GM12872 (cell line): Measurements from ENCODE around the gene TIMM9.

ENCODE experiments used
- CTCF ChIP-seq: IDR thresholded peaks from 3 replicates; pipeline ENCODE4 v1.5.1; 2011; ENCODE audit warnings: low read depth, mild to moderate bottlenecking, low read length, moderate library complexity; ENCODE audit not compliant: insufficient read depth

Gene TIMM9

GRCh38 chr14:58397156-58397555, 30.2 kb downstream of the TIMM9 start:
- no peak for TF ChIP-seq CTCF

DNA sequence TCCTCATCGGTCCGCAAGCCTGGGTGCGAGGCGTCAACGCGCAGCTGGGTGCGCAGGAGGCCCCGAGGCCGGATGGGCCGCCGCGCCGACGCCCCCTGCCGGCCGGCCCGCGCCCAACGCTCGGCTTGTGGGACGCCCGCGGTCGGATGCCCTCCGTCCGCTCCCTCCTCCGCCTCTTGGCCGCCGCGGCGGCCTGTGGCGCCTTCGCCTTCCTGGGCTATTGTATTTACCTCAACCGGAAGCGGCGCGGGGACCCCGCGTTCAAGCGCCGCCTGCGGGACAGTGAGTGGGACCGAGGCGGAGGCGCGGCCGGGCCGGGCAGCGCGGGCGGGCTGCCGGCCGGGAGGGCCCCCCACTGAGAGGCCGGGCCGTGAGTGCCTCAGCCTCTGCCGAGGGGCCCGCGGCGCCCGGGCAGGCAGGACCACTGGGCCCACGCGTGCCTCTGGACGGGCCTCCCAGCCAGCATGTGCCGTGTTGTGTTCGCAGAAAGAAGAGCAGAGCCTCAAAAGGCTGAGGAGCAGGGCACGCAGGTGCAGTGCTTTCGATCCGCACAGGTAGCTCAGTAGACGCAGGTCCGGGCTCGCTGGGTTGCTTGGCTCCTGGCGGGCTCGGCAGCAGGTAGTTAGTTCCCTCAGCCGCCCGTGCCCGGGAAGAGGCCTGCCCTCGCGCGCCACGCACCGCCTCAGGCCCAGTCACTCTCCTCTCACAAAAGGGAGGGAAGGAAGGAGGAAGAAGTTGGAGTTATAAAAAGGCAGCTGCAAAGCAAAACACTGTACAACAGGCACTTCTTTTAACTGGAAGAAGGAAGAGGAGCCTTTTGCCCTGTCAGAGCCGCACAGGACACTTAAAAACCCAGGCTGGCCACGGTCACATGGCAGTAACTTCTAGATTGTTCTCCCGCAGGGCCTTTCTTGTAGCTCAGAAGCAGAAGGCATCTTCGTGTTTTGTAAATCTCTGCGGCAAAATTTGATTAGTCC, 31.2 kb downstream of the TIMM9 start, which contains the start of gene TOMM20L:
TSS of gene TOMM20L (plus strand) at position 119 of the 977 bp plus-strand sequence. CDS start at position 147, 28 bp downstream.
- peak; percentile 70 for TF ChIP-seq CTCF

- TF ChIP-seq CTCF, result no peak
These were observed 31.8 kb downstream of the TIMM9 start for GRCh38 chr14:58395562-58395811.

GRCh38 chr14:58390830-58391229, 36.5 kb downstream of the TIMM9 start:
- no peak for TF ChIP-seq CTCF

DNA sequence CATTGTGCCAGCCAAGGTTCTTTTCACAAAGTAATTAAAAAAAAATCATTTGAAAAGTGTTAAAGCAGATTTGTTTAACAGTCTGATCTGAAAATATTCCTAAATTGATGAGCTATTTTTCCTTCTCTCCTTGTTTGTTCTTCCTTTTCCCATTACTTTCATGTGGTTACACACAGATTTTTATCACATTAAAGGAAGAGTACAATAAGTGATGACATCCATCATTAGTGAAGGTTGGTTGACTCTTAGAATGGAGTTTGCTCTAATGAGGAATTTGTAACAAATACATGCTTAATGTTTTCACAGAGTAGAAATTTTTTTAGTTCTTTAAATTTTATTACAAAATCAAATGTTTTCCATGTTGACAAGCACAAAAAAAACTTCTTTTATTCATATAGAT, 50.5 kb downstream of the TIMM9 start:
- TF ChIP-seq CTCF, result no peak

DNA sequence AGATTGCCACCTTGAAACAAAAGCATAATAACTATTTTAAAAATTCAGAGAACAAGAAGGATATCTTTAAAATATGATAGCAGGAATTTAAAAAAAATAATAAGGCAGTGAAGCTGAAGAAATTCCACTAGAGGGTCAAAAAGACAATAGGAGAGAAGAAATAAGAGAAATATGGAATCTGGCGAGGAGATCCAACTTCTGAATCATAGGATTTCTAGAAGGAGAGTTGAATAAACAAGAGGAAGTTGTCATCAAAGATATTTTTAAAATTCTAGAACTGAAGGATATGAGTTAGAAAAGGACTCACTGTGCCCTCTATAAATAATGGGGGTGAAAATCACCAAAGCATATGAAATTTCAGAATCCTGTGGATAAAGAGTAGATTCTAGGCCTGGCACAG, 58.4 kb downstream of the TIMM9 start:
- TF ChIP-seq CTCF, result no peak

DNA sequence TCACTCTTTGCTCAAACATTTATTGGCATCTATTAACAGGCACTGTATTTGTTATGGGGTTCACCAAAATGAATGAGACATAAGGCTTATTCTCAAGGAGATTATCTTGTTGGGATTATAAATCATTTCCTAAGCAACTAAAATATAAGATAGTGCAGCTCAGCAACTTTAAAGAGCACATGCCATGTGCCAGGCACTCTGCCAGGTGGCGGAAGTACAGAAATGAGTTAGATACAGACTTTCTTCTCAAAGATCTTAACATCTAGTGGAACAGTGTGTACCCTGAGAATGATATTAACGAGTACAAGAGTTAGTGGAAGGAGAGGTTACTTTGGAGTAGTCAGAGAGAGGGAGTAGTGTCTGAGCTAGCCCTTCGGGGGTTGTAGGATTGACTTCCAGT, 60.0 kb downstream of the TIMM9 start:
- TF ChIP-seq CTCF, result no peak
